Tracheal epithelial cell (primary cell): ENCODE measurements around the gene TAS2R3. TPM values are rescaled to one million over a fixed set of nuclear protein-coding genes. Genes with fewer than 3 reads are reported as not detected.

Source experiments
- total RNA-seq: library from RNA; depleted of rRNA; stranded (reverse); fragments of >200 nt; gene quantifications from 2 replicates; pipeline ENCODE4 v1.2.1, GENCODE V29; 2014

TAS2R3 gene
- 1.4 and 1.5 TPM in 2 replicates for total RNA-seq

GRCh38 chr7:141763797-141764196 lies at the start of gene TAS2R3:
TAS2R3 (plus strand) TSS chr7:141764097; CDS start chr7:141764159, 62 bp downstream.

DNA sequence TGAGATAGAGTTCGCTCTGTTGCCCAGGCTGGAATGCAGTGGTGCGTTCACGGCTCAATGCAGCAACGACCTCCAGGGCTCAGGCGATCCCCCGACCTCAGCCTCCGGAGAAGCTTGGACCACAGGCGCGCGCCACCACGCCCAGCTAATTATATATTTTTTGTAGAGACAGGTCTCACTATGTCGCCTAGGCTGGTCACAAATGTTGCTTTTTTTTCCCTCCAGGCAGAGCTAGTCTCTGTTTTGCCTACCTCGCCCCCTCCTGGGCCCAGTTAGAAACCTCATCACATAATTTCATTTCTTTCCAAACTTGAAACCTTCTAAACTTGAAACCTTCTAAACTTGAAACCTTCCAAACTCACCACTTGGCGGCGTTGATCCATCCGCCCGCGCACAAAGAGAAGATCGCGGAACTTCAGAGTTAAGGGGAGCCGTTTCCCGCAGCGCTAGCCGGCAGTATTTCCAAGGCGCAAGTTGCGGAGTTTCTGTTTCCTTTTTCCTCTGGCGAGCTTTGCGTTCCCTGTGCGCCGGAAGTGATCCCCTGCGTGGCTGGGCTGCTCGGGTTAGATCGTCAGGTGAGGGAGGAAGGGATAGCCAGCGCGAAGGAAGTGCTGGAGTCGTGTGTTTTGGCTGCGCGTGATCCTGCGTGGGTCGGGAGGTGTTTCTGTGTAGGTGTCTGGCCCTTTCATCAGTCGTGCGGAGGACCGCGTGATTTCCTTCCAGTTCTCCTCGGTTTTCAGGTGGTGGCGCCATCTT lies 25.9 kb upstream of the TAS2R3 start, which contains the start of gene SSBP1:
Gene SSBP1 (plus strand): TSS at position 523 of the 756 bp plus-strand sequence. CDS start 809 bp downstream, outside the sequence.

DNA sequence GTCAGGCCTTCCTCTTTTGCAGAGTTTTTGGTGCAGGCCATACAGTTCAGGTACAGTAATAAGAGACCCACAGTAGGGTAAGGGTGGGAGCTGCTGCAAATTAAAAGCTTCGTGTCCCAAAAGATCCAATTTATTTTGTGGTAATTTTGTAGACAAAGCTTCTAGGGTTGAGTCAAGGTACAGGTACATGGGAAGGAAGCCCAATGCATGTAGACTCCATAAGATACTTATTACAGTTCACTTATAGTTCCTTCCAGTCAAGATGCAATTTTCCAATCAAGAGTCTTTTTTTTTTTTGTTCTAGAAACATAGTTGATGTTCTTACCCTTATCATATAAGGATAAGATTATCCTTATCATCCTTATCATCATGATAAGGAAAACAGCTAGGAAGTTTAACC lies 12.5 kb downstream of the TAS2R3 start, which contains the start of gene TAS2R4:
Gene TAS2R4 (plus strand): TSS at position 301 of the 400 bp plus-strand sequence. CDS start 1,815 bp downstream, outside the sequence.

GRCh38 chr7:141789917-141790316 lies 26.0 kb downstream of the TAS2R3 start, which contains the start of gene TAS2R5:
TAS2R5 (plus strand) TSS chr7:141790217; CDS start chr7:141790362, 145 bp downstream.

Other genes starting within 250 kb of the TAS2R3 start
- 19.8 and 21.9 TPM in 2 replicates for gene AGK, start 212.7 kb upstream of the TAS2R3 start, total RNA-seq
- gene DENND11, start 61.9 kb upstream of the TAS2R3 start, total RNA-seq: 21.2 and 24.9 TPM in 2 replicates
- not detected in 2 replicates for gene WEE2, start 55.7 kb upstream of the TAS2R3 start, total RNA-seq
- 124 and 143 TPM in 2 replicates for gene SSBP1, start 25.7 kb upstream of the TAS2R3 start, total RNA-seq
- gene TAS2R4, start 12.6 kb downstream of the TAS2R3 start, total RNA-seq: 0.96 and 1.7 TPM in 2 replicates
- gene TAS2R5, start 26.1 kb downstream of the TAS2R3 start, total RNA-seq: 2.2 and 2.8 TPM in 2 replicates
- not detected in 2 replicates for gene PRSS37, start 77.4 kb downstream of the TAS2R3 start, total RNA-seq
- gene OR9A4, start 152.3 kb downstream of the TAS2R3 start, total RNA-seq: 0.21 TPM in 1 of 2 replicates, not detected in the other
- gene CLEC5A, start 182.9 kb downstream of the TAS2R3 start, total RNA-seq: not detected in 2 replicates
- gene TAS2R38, start 209.7 kb downstream of the TAS2R3 start, total RNA-seq: not detected in 2 replicates
- gene MGAM, start 231.8 kb downstream of the TAS2R3 start, total RNA-seq: under 0.01 and 0.48 TPM in 2 replicates